ENCODE measurements around the gene CD82. TPM values are rescaled to one million over a fixed set of nuclear protein-coding genes. Genes with fewer than 3 reads are reported as not detected.

The CD82 gene
- polyA plus RNA-seq, 1 of the 3 experiments (the other 2 are of a cell fraction) = 39.2 TPM

DNA sequence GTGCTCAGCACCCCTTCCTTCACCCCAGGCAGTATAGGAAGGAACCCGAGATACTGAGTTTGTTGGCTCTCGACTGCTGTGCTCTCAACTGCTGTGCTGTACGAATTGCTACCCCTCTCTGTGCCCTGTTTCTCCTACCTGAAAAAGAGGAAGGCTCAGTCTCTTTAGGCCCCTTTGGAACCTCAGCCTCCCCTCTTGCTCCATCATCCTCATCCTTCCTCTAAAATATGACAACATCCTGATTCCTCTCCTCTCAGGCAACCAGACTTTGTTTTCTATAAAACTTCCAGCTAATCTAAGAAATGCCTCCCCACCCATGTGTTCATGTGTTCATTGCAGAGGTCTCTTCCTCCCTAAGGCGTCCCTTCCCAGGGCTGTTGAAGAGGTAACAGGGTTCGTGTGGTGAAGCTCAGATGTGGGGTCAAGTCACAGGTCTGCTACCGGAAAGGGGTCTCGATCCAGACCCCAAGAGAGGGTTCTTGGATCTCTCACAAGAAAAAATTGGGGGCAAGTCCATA is 35.5 kb upstream of the CD82 start:
- Histone ChIP-seq H3K27me3 (ENCODE audit: insufficient read depth) (no peaks in the 10 kb centered on the region), H3K79me2 (ENCODE audit: insufficient read depth) (no peaks in the 10 kb centered on the region), H3K36me3 (replicated peaks in 1 of 2; ENCODE audit: control insufficient read depth in 1 of 2, insufficient read depth in 2 of 2, low read length in 1 of 2) (no peaks in the 10 kb centered on the region), H3K4me2 (0 out of 2 replicates have a peak overlapping the region, but pooled peaks have one; percentile 41), H3K27ac (ENCODE audit: low read depth in 2 of 2, low read length in 1 of 2) (no peak overlapping the region), H3K4me1 (ENCODE audit: control insufficient read depth in 1 of 2, insufficient read depth in 2 of 2, low read depth in 1 of 2, low read length in 1 of 2) (no peaks in the 10 kb centered on the region; a peak in 1 of 4 replicates), H2AFZ (ENCODE audit: low read depth) (no peak overlapping the region), H3K4me3 (ENCODE audit: low read depth in 2 of 2, low read length in 1 of 2) (no peak overlapping the region), H3K9me2 (no peaks in the 10 kb centered on the region), H3K9me3 (no peaks in the 10 kb centered on the region), H3K9ac (no peak overlapping the region), H3F3A (replicated peaks; ENCODE audit: insufficient read depth) (no peaks in the 10 kb centered on the region), H4K20me1 (ENCODE audit: insufficient read depth) (no peaks in the 10 kb centered on the region)
- TF ChIP-seq, protein P1, sequence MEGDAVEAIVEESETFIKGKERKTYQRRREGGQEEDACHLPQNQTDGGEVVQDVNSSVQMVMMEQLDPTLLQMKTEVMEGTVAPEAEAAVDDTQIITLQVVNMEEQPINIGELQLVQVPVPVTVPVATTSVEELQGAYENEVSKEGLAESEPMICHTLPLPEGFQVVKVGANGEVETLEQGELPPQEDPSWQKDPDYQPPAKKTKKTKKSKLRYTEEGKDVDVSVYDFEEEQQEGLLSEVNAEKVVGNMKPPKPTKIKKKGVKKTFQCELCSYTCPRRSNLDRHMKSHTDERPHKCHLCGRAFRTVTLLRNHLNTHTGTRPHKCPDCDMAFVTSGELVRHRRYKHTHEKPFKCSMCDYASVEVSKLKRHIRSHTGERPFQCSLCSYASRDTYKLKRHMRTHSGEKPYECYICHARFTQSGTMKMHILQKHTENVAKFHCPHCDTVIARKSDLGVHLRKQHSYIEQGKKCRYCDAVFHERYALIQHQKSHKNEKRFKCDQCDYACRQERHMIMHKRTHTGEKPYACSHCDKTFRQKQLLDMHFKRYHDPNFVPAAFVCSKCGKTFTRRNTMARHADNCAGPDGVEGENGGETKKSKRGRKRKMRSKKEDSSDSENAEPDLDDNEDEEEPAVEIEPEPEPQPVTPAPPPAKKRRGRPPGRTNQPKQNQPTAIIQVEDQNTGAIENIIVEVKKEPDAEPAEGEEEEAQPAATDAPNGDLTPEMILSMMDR (IDR thresholded peaks at IDR 0.05) = no peak
- TF ChIP-seq EP300 (IDR thresholded peaks at IDR 0.05; ENCODE audit: borderline replicate concordance in 1 of 2, low read depth in 1 of 2, low read length in 1 of 2) = no peak
- 79% methylated on average over 7 of the region's 7 CpGs for WGBS (ENCODE audit: low lambda C conversion rate)
- peak; percentile 3 for DNase-seq
- CTCF ChIA-PET = interaction anchor here (0.7 to 2.0 kb wide), 2 partner anchors 48 to 244 kb away, joined by 3 to 6 read pairs; no protein-coding TSS in a partner anchor
- POLR2A ChIA-PET = no interaction called here

DNA sequence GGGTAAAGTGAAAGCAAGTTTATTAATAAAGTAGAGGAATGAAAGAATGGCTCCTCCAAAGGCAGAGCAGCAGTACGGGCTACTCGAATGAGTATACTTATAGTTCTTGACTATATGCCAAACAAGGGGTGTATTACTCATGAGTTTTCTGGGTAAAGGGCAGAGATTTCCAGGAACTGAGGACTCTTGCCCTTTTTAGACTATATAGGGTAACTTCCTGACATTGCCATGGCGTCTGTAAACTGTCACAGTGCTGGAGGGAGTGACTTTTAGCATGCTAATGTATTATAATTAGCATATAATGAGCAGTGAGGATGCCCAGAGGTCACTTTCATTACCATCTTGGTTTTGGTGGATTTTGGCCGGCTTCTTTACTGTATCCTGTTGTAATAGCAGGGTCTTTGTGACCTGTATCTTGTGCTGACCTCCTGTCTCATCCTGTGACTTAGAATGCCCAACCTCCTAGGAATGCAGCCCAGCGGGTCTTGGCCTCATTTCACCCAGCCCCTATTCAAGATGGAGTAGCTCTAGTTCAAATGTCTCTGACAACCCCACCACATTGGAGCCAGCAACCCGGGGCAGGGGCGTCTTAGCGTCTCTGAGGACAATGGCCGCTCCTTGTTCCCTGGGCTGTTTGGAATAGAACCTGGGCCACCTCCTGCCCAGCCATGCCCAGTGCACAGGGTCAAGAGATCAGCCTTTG is 34.9 kb upstream of the CD82 start:
- no peak for DNase-seq
- TF ChIP-seq RFX5 (IDR thresholded peaks at IDR 0.05; ENCODE audit: low read length) (no peak), CHD2 (IDR thresholded peaks at IDR 0.05; ENCODE audit: low read length, partially characterized antibody) (no peak), USF2 (IDR thresholded peaks at IDR 0.05; ENCODE audit: borderline replicate concordance, low read depth, low read length) (no peak), MEF2A (IDR thresholded peaks at IDR 0.05; ENCODE audit: borderline replicate concordance, low read depth) (no peak), PBX3 (IDR thresholded peaks at IDR 0.05) (no peak)
- TF ChIP-seq, protein P1 (IDR thresholded peaks at IDR 0.05) = no peak
- TF ChIP-seq, protein P2, sequence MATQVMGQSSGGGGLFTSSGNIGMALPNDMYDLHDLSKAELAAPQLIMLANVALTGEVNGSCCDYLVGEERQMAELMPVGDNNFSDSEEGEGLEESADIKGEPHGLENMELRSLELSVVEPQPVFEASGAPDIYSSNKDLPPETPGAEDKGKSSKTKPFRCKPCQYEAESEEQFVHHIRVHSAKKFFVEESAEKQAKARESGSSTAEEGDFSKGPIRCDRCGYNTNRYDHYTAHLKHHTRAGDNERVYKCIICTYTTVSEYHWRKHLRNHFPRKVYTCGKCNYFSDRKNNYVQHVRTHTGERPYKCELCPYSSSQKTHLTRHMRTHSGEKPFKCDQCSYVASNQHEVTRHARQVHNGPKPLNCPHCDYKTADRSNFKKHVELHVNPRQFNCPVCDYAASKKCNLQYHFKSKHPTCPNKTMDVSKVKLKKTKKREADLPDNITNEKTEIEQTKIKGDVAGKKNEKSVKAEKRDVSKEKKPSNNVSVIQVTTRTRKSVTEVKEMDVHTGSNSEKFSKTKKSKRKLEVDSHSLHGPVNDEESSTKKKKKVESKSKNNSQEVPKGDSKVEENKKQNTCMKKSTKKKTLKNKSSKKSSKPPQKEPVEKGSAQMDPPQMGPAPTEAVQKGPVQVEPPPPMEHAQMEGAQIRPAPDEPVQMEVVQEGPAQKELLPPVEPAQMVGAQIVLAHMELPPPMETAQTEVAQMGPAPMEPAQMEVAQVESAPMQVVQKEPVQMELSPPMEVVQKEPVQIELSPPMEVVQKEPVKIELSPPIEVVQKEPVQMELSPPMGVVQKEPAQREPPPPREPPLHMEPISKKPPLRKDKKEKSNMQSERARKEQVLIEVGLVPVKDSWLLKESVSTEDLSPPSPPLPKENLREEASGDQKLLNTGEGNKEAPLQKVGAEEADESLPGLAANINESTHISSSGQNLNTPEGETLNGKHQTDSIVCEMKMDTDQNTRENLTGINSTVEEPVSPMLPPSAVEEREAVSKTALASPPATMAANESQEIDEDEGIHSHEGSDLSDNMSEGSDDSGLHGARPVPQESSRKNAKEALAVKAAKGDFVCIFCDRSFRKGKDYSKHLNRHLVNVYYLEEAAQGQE (IDR thresholded peaks at IDR 0.05; ENCODE audit: low read depth, low read length) = no peak
- TF ChIP-seq, protein P3, sequence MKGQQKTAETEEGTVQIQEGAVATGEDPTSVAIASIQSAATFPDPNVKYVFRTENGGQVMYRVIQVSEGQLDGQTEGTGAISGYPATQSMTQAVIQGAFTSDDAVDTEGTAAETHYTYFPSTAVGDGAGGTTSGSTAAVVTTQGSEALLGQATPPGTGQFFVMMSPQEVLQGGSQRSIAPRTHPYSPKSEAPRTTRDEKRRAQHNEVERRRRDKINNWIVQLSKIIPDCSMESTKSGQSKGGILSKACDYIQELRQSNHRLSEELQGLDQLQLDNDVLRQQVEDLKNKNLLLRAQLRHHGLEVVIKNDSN (IDR thresholded peaks at IDR 0.05; ENCODE audit: borderline replicate concordance, low read depth) = no peak
- TF ChIP-seq, protein P4, sequence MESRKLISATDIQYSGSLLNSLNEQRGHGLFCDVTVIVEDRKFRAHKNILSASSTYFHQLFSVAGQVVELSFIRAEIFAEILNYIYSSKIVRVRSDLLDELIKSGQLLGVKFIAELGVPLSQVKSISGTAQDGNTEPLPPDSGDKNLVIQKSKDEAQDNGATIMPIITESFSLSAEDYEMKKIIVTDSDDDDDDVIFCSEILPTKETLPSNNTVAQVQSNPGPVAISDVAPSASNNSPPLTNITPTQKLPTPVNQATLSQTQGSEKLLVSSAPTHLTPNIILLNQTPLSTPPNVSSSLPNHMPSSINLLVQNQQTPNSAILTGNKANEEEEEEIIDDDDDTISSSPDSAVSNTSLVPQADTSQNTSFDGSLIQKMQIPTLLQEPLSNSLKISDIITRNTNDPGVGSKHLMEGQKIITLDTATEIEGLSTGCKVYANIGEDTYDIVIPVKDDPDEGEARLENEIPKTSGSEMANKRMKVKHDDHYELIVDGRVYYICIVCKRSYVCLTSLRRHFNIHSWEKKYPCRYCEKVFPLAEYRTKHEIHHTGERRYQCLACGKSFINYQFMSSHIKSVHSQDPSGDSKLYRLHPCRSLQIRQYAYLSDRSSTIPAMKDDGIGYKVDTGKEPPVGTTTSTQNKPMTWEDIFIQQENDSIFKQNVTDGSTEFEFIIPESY (IDR thresholded peaks at IDR 0.05; ENCODE audit: borderline replicate concordance, low read depth) = no peak

More for the DNA sequence above, 34.9 kb upstream of the CD82 start:
- no peak overlapping the region for H3K4me3 ChIP-seq (ENCODE audit: low read depth in 2 of 2, low read length in 1 of 2)
- 0 out of 2 replicates have a peak overlapping the region, but pooled peaks have one; percentile 41 for H3K4me2 ChIP-seq
- H3K9ac ChIP-seq = no peak overlapping the region
- no peaks in the 10 kb centered on the region for H3K79me2 ChIP-seq (ENCODE audit: insufficient read depth)
- H2AFZ ChIP-seq (ENCODE audit: low read depth) = no peak overlapping the region
- H3K9me3 ChIP-seq = no peaks in the 10 kb centered on the region
- ChIA-PET CTCF (interaction anchor here (0.7 to 2.0 kb wide), 2 partner anchors 49 to 244 kb away, joined by 3 to 6 read pairs; no protein-coding TSS in a partner anchor), POLR2A (no interaction called here)
- no peaks in the 10 kb centered on the region for H3K36me3 ChIP-seq (replicated peaks in 1 of 2; ENCODE audit: control insufficient read depth in 1 of 2, insufficient read depth in 2 of 2, low read length in 1 of 2)
- WGBS (ENCODE audit: low lambda C conversion rate) = 51% methylated on average over 5 of the region's 9 CpGs
- no peaks in the 10 kb centered on the region for H4K20me1 ChIP-seq (ENCODE audit: insufficient read depth)
- no peaks in the 10 kb centered on the region for H3F3A ChIP-seq (replicated peaks; ENCODE audit: insufficient read depth)
- H3K27ac ChIP-seq (ENCODE audit: low read depth in 2 of 2, low read length in 1 of 2) = no peak overlapping the region
- no peaks in the 10 kb centered on the region for H3K9me2 ChIP-seq
- H3K27me3 ChIP-seq (ENCODE audit: insufficient read depth) = no peaks in the 10 kb centered on the region
- H3K4me1 ChIP-seq (ENCODE audit: control insufficient read depth in 1 of 2, insufficient read depth in 2 of 2, low read depth in 1 of 2, low read length in 1 of 2) = no peaks in the 10 kb centered on the region; a peak in 1 of 4 replicates
